ENCODE results near the gene ATXN1.

Gene ATXN1

GRCh38 chr6:16361121-16361520, 400.1 kb downstream of the ATXN1 start:
- no peak for TF ChIP-seq CTCF (IDR thresholded peaks at IDR 0.05; ENCODE audit: control insufficient read depth, insufficient read depth, low read depth, low read length, missing control alignments)
- no peak for DNase-seq (ENCODE audit: low read depth)
- no peak overlapping the region for H3K4me3 ChIP-seq (ENCODE audit: control insufficient read depth, low read depth, low read length)

GRCh38 chr6:16360365-16360764, 400.9 kb downstream of the ATXN1 start:
- no peak overlapping the region for H3K4me3 ChIP-seq (ENCODE audit: control insufficient read depth, low read depth, low read length)
- no peak for TF ChIP-seq CTCF (IDR thresholded peaks at IDR 0.05; ENCODE audit: control insufficient read depth, insufficient read depth, low read depth, low read length, missing control alignments)
- no peak for DNase-seq (ENCODE audit: low read depth)

- DNase-seq (ENCODE audit: low read depth) = no peak
- no peak overlapping the region for H3K4me3 ChIP-seq (ENCODE audit: control insufficient read depth, low read depth, low read length)
- no peak for TF ChIP-seq CTCF (IDR thresholded peaks at IDR 0.05; ENCODE audit: control insufficient read depth, insufficient read depth, low read depth, low read length, missing control alignments)
Observed at GRCh38 chr6:16359563-16359962, 401.7 kb downstream of the ATXN1 start.

- H3K4me3 ChIP-seq (ENCODE audit: control insufficient read depth, low read depth, low read length) = no peak overlapping the region
- TF ChIP-seq CTCF (IDR thresholded peaks at IDR 0.05; ENCODE audit: control insufficient read depth, insufficient read depth, low read depth, low read length, missing control alignments) = no peak
- no peak for DNase-seq (ENCODE audit: low read depth)
Observed at GRCh38 chr6:16358531-16359138, 402.6 kb downstream of the ATXN1 start.

- no peak for TF ChIP-seq CTCF (IDR thresholded peaks at IDR 0.05; ENCODE audit: control insufficient read depth, insufficient read depth, low read depth, low read length, missing control alignments)
- no peak for DNase-seq (ENCODE audit: low read depth)
Observed at GRCh38 chr6:16355699-16356446, 405.4 kb downstream of the ATXN1 start.

GRCh38 chr6:16355238-16355637, 406.0 kb downstream of the ATXN1 start:
- H3K4me3 ChIP-seq (ENCODE audit: control insufficient read depth, low read depth, low read length) = no peak overlapping the region
- DNase-seq (ENCODE audit: low read depth) = no peak
- no peak for TF ChIP-seq CTCF (IDR thresholded peaks at IDR 0.05; ENCODE audit: control insufficient read depth, insufficient read depth, low read depth, low read length, missing control alignments)

More at GRCh38 chr6:16355699-16356446, 405.4 kb downstream of the ATXN1 start:
- H3K4me3 ChIP-seq (ENCODE audit: control insufficient read depth, low read depth, low read length) = no peak overlapping the region

Measured in AG09309 (cell line).